Endothelial cell of umbilical vein (primary cell): ENCODE measurements around the gene UTF1.

Experiments
- CTCF ChIP-seq, 2 donors: IDR thresholded peaks; 1 replicate in 1 of 2; 2 replicates in 1 of 2; pipeline ENCODE4 v1.5.1; 2011; ENCODE audit warnings: low read length in 2 of 2, mild to moderate bottlenecking in 2 of 2, moderate library complexity in 2 of 2, control low read depth in 1 of 2, inconsistent platforms in 1 of 2, low read depth in 1 of 2; ENCODE audit not compliant: insufficient read depth in 1 of 2; ENCODE audit errors: extremely low read depth in 1 of 2
- EZH2 ChIP-seq: IDR thresholded peaks from 2 replicates; pipeline ENCODE4 v1.6.1; 2012; ENCODE audit warnings: borderline replicate concordance, low read depth, mild to moderate bottlenecking, moderate library complexity, low read length, inconsistent platforms; ENCODE audit not compliant: severe bottlenecking
- GATA2 ChIP-seq: IDR thresholded peaks from 2 replicates; pipeline ENCODE4 v1.7.0; 2011; ENCODE audit warnings: low read depth, mild to moderate bottlenecking, moderate library complexity, mixed read lengths, low read length; ENCODE audit not compliant: insufficient read length, insufficient read depth
- JUN ChIP-seq: IDR thresholded peaks from 2 replicates; pipeline ENCODE4 v1.6.1; 2011; ENCODE audit warnings: borderline replicate concordance, low read depth; ENCODE audit not compliant: insufficient read length, insufficient read depth
- MYC ChIP-seq: IDR thresholded peaks from one replicate; pipeline ENCODE4 v1.6.1; 2011; ENCODE audit warnings: mild to moderate bottlenecking, low read depth, low read length
- POLR2A ChIP-seq: IDR thresholded peaks from 2 replicates; pipeline ENCODE4 v1.6.1; 2012; ENCODE audit warnings: low read depth, mild to moderate bottlenecking, control low read depth, low read length
- POLR2AphosphoS5 ChIP-seq: IDR thresholded peaks from 2 replicates; pipeline ENCODE4 v1.6.1; 2012; ENCODE audit warnings: low read depth, mild to moderate bottlenecking, control low read depth, low read length, moderate library complexity; ENCODE audit not compliant: insufficient read depth

- TF ChIP-seq CTCF (IDR thresholded peaks at IDR 0.05; ENCODE audit: extremely low read depth in 1 of 2, insufficient read depth in 1 of 2, low read depth in 1 of 2, low read length in 2 of 2) (no peak), POLR2AphosphoS5 (no peak), EZH2 (no peak), JUN (no peak), GATA2 (no peak), POLR2A (no peak), MYC (no peak)
These were observed 25.3 kb downstream of the UTF1 start for GRCh38 chr10:133255323-133255722.
